AG10803 (cell line): Measurements from ENCODE around the gene STARD9.

ENCODE experiments used
- DNase-seq: peaks from one replicate; pipeline ENCODE4 v3.0.0; 2010; ENCODE audit warnings: low read depth
- H3K4me3 ChIP-seq: 2 replicates; pipeline ENCODE4 v1.5.1; 2011; ENCODE audit warnings: mild to moderate bottlenecking, low read length, control low read depth
- CTCF ChIP-seq: conservative IDR thresholded peaks from 2 replicates; pipeline ENCODE4 v1.5.1; 2011; ENCODE audit warnings: mild to moderate bottlenecking, low read length, control low read depth, inconsistent platforms

STARD9 gene

DNA sequence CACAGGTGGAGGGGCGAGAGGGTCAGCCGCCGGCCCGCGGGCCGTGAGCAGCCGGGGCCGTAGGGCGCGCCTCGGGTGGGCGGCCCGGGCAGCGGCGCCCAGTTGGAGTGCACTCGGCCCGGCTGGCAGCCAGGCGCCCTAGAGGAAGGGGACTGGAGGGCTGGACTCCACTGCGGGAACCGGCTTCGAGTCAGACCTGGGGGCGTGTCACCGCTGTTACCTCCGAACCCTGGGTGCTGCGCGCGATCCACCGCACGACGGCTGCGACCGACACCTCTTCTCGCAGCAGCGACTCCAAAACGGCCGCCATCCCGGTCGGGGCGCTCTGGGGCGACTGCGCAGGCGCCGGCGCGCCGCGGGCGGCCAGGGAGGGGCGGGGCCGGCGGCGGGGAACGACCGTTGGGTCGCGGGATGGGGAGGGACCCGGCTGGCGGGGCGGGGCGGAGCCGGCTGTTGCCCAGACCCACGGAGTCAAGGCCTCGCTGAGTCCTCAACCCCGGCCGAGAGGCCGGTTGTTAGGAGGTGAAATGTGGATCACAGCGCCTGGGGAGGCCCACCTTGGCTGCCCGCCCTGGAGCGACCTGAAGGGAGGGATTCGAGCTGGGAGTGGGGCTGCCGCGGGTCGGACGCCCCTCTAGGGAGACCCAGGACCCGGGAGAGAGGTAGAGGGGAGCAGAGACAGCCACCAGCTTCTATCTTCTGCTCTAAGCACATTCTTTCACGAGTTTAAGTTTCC lies 161.6 kb downstream of the STARD9 start, which contains the start of gene CDAN1:
TSS of gene CDAN1 (minus strand) at position 336 of the 736 bp plus-strand sequence. CDS start at position 310, 26 bp downstream.
- TF ChIP-seq CTCF = no peak
- DNase-seq = peak; percentile 78

DNA sequence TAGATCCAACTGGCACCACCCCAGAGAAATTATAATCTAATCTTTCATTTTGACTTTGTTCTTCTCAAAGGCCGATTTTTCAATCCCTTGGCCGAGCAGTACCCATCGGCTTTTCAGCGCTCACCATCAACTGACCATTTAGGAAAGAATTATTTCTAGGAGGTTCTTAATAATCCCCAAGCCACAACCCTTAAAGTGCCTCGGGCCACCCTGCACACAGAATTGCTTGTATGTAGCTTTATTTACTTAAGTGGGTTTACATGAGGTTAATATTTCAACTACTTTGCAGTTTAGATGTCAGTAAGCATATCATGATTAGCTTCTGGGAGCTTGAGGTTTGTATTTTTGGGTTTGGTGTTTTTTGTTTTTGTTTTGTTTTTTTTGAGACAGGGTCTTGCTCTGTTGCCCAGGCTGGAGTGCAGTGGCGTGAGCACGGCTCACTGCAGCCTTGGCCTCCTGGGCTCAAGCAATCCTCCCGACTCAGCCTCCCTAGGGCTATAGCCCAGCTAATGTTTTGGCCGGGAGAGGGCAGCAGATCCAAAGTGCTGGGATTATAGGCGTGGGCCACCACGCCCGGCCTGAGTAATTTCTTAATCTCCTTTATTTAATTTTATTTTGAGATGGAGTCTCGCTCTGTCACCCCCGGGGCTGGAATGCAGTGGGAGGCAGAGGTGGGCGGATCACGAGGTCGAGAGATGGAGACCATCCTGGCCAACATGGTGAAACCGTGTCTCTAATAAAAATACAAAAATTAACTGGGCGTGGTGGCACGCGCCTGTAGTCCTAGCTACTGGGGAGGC lies 162.3 kb downstream of the STARD9 start:
- peak overlapping the region; percentile 63 for H3K4me3 ChIP-seq
- DNase-seq = no peak
- TF ChIP-seq CTCF = no peak; the same call in 1 of the 2 replicates

More for the DNA sequence above, 161.6 kb downstream of the STARD9 start, which contains the start of gene CDAN1:
- peak within 1 kb of the TSS; percentile 87 for H3K4me3 ChIP-seq

DNA sequence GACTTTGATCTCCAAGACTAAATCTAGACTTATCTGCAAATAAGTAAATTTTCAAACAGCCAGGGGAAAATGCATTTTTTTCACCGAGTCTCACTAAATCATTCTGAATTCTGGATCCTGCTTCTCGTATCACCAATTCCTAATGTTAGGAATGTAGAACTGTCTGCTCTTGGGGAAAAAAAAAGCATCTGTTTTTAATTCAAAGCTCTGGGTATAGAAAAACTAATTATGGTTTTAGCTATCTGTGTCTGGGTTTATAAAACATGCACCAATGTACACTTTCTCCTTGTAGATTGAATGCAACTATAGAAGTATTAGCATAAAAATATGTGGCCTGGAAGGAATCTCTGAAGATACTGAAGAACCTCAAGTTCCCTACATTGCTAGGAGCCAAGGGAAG lies 166.3 kb downstream of the STARD9 start:
- DNase-seq = peak; percentile 36
- no peak overlapping the region for H3K4me3 ChIP-seq
- TF ChIP-seq CTCF = peak; percentile 40

- TF ChIP-seq CTCF = no peak
- peak; percentile 3 for DNase-seq
- H3K4me3 ChIP-seq = no peak overlapping the region
Measured at GRCh38 chr15:42742149-42742548, 166.7 kb downstream of the STARD9 start.

GRCh38 chr15:42744195-42744594 lies 168.8 kb downstream of the STARD9 start:
- DNase-seq = no peak
- no peak for TF ChIP-seq CTCF
- no peak overlapping the region for H3K4me3 ChIP-seq

DNA sequence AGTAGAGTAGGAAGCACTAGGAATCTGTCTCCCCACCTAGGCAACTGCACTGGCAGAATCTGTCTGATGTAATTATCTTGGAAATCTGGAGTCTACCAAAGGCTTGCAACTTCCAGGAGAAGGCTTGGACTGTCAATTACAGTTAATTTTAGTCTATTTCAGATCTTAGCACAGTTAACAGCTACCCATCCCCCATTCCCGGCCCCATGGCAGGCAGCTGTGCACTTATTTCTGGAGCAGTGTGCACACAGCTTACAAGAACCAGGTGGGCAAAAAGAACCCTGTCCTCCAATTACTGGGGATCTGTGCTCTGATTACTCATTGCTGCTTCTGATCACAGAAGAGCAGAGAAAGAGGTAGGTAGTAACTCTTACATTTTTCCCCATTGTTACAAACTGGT lies 173.9 kb downstream of the STARD9 start:
- TF ChIP-seq CTCF = no peak
- DNase-seq = no peak
- no peak overlapping the region for H3K4me3 ChIP-seq
